Activated naive CD8-positive, alpha-beta T cell treated with anti-CD3 and anti-CD28 coated beads, Interleukin-2, amount 10 ng/mL, durations not matched to agents 7 days and 5 days (primary cell): ENCODE measurements around the gene MMRN2. TPM values are rescaled to one million over a fixed set of nuclear protein-coding genes. Genes with fewer than 3 reads are reported as not detected.
"Not testable (repeated sequence)": the region's sequence is repeated elsewhere in the genome, so short reads cannot be mapped to it uniquely, and the experiment has no call there.

ENCODE experiments used
- ATAC-seq: fragments of 150-1000 bp; cut with Tn5 transposase; one replicate; pipeline ENCODE4 v1.10.0; 2021; ENCODE audit warnings: low read depth, moderate library complexity
- POLR2A ChIA-PET: fragments of 350-600 bp; sonication (Branson Sonifier 250); formaldehyde crosslinking; loops from one replicate; lab custom pipeline; 2021; ENCODE audit warnings: antibody characterized with exemption; lab: Charles Lee
- DNase-seq: peaks from one replicate; pipeline ENCODE4 v3.0.0; 2021
- H3K27ac Mint-ChIP-seq: one replicate; pipeline ENCODE4 v1.8.0; 2022; ENCODE audit warnings: mild to moderate bottlenecking, mixed read lengths
- H3K27me3 Mint-ChIP-seq: one replicate; pipeline ENCODE4 v1.8.0; 2022; ENCODE audit warnings: mild to moderate bottlenecking, moderate library complexity, mixed read lengths
- H3K36me3 Mint-ChIP-seq: one replicate; pipeline ENCODE4 v1.8.0; 2021; ENCODE audit warnings: mild to moderate bottlenecking, mixed read lengths
- H3K4me1 Mint-ChIP-seq: one replicate; pipeline ENCODE4 v1.8.0; 2021; ENCODE audit warnings: mixed read lengths
- H3K4me3 Mint-ChIP-seq: one replicate; pipeline ENCODE4 v1.8.0; 2022; ENCODE audit warnings: mild to moderate bottlenecking, moderate library complexity, mixed read lengths
- H3K9me3 Mint-ChIP-seq: one replicate; pipeline ENCODE4 v1.8.0; 2021; ENCODE audit warnings: mixed read lengths
- total RNA-seq, 2 experiments: library from RNA; stranded (reverse); gene quantifications; one replicate each; pipeline ENCODE4 v1.2.3, GENCODE V29; 2021

Gene MMRN2
- total RNA-seq, 2 experiments from 2014 or later = not detected

- no peak for DNase-seq
Observed at GRCh38 chr10:86936661-86937501, 20.5 kb downstream of the MMRN2 start.

GRCh38 chr10:86934162-86934711 is 23.2 kb downstream of the MMRN2 start:
- H3K27ac Mint-ChIP-seq, POLR2A ChIA-PET, ATAC-seq, H3K36me3 Mint-ChIP-seq, H3K4me1 Mint-ChIP-seq, DNase-seq, H3K4me3 Mint-ChIP-seq, H3K27me3 Mint-ChIP-seq, H3K9me3 Mint-ChIP-seq: not testable (repeated sequence)

More at GRCh38 chr10:86936661-86937501, 20.5 kb downstream of the MMRN2 start:
- POLR2A ChIA-PET = no interaction called here
- no peak for ATAC-seq
- Mint-ChIP-seq H3K9me3 (no peaks in the 10 kb centered on the region), H3K36me3 (no peaks in the 10 kb centered on the region), H3K4me3 (no peak overlapping the region), H3K27me3 (peaks cover 3% of the 10 kb centered on the region), H3K4me1 (peaks cover 6% of the 10 kb centered on the region), H3K27ac (no peak overlapping the region)

GRCh38 chr10:86932674-86933073 is 24.7 kb downstream of the MMRN2 start:
- Mint-ChIP-seq H3K9me3 (no peaks in the 10 kb centered on the region), H3K36me3 (no peaks in the 10 kb centered on the region), H3K4me3 (no peak overlapping the region), H3K4me1 (peaks cover 6% of the 10 kb centered on the region), H3K27me3 (peaks cover 2% of the 10 kb centered on the region), H3K27ac (peak overlapping the region; percentile 15)
- DNase-seq (no peak), ATAC-seq (no peak)
- POLR2A ChIA-PET = no interaction called here

- Mint-ChIP-seq H3K9me3 (no peaks in the 10 kb centered on the region), H3K27ac (no peak overlapping the region)
- no peak for ATAC-seq
Observed at GRCh38 chr10:86931872-86932271, 25.5 kb downstream of the MMRN2 start.

GRCh38 chr10:86929468-86930380 is 27.7 kb downstream of the MMRN2 start:
- Mint-ChIP-seq H3K9me3 (no peaks in the 10 kb centered on the region), H3K4me3 (no peak overlapping the region), H3K36me3 (no peaks in the 10 kb centered on the region), H3K4me1 (peaks cover 6% of the 10 kb centered on the region), H3K27me3 (no peaks in the 10 kb centered on the region), H3K27ac (no peak overlapping the region)
- POLR2A ChIA-PET = no interaction called here
- ATAC-seq (no peak), DNase-seq (no peak)

More at GRCh38 chr10:86931872-86932271, 25.5 kb downstream of the MMRN2 start:
- Mint-ChIP-seq H3K4me1 (peaks cover 6% of the 10 kb centered on the region), H3K4me3 (no peak overlapping the region), H3K36me3 (no peaks in the 10 kb centered on the region), H3K27me3 (no peaks in the 10 kb centered on the region)
- no peak for DNase-seq
- POLR2A ChIA-PET = no interaction called here

GRCh38 chr10:86922553-86922961 is 34.9 kb downstream of the MMRN2 start:
- no peak for DNase-seq
- POLR2A ChIA-PET = no interaction called here
- H3K4me3 Mint-ChIP-seq = no peak overlapping the region
- no peaks in the 10 kb centered on the region for H3K4me1 Mint-ChIP-seq
- no peak overlapping the region for H3K27ac Mint-ChIP-seq
- peaks cover 14% of the 10 kb centered on the region for H3K36me3 Mint-ChIP-seq
- H3K27me3 Mint-ChIP-seq = no peaks in the 10 kb centered on the region
- no peaks in the 10 kb centered on the region for H3K9me3 Mint-ChIP-seq
- ATAC-seq = no peak

GRCh38 chr10:86918022-86918471 is 39.4 kb downstream of the MMRN2 start:
- POLR2A ChIA-PET = no interaction called here
- ATAC-seq (no peak), DNase-seq (no peak)
- H3K27ac Mint-ChIP-seq = no peak overlapping the region
- no peaks in the 10 kb centered on the region for H3K9me3 Mint-ChIP-seq
- no peak overlapping the region for H3K4me3 Mint-ChIP-seq
- peaks cover 16% of the 10 kb centered on the region for H3K36me3 Mint-ChIP-seq
- no peaks in the 10 kb centered on the region for H3K4me1 Mint-ChIP-seq
- H3K27me3 Mint-ChIP-seq = no peaks in the 10 kb centered on the region

- ATAC-seq (no peak), DNase-seq (no peak)
- H3K36me3 Mint-ChIP-seq = peaks cover 12% of the 10 kb centered on the region
- H3K9me3 Mint-ChIP-seq = no peaks in the 10 kb centered on the region
- POLR2A ChIA-PET = no interaction called here
- no peaks in the 10 kb centered on the region for H3K4me1 Mint-ChIP-seq
- no peak overlapping the region for H3K27ac Mint-ChIP-seq
- H3K27me3 Mint-ChIP-seq = no peaks in the 10 kb centered on the region
- H3K4me3 Mint-ChIP-seq = no peak overlapping the region
Observed at GRCh38 chr10:86914734-86915133, 42.7 kb downstream of the MMRN2 start.

- Mint-ChIP-seq H3K9me3 (peaks cover 4% of the 10 kb centered on the region), H3K27me3 (peaks cover 4% of the 10 kb centered on the region)
Observed at GRCh38 chr10:86905429-86905828, 52.0 kb downstream of the MMRN2 start.

GRCh38 chr10:86904600-86904999 is 52.8 kb downstream of the MMRN2 start:
- POLR2A ChIA-PET = no interaction called here
- H3K27me3 Mint-ChIP-seq = peaks cover 4% of the 10 kb centered on the region
- H3K27ac Mint-ChIP-seq = no peak overlapping the region
- peaks cover 10% of the 10 kb centered on the region for H3K36me3 Mint-ChIP-seq
- H3K4me1 Mint-ChIP-seq = peaks cover 2% of the 10 kb centered on the region
- H3K4me3 Mint-ChIP-seq = no peak overlapping the region
- ATAC-seq (no peak), DNase-seq (no peak)
- peaks cover 4% of the 10 kb centered on the region for H3K9me3 Mint-ChIP-seq

More at GRCh38 chr10:86905429-86905828, 52.0 kb downstream of the MMRN2 start:
- Mint-ChIP-seq H3K27ac (no peak overlapping the region), H3K4me1 (no peaks in the 10 kb centered on the region), H3K36me3 (peaks cover 10% of the 10 kb centered on the region), H3K4me3 (no peak overlapping the region)
- ATAC-seq (no peak), DNase-seq (no peak)
- POLR2A ChIA-PET = no interaction called here

- ATAC-seq = no peak
- Mint-ChIP-seq H3K4me1 (peaks cover 2% of the 10 kb centered on the region), H3K27ac (no peak overlapping the region), H3K9me3 (no peaks in the 10 kb centered on the region), H3K27me3 (peaks cover 1% of the 10 kb centered on the region), H3K36me3 (peaks cover 2% of the 10 kb centered on the region), H3K4me3 (no peak overlapping the region)
- POLR2A ChIA-PET = no interaction called here
- no peak for DNase-seq
Observed at GRCh38 chr10:86900955-86901354, 56.5 kb downstream of the MMRN2 start.

GRCh38 chr10:86899670-86900276 is 57.6 kb downstream of the MMRN2 start:
- POLR2A ChIA-PET = no interaction called here

GRCh38 chr10:86899132-86899531 is 58.3 kb downstream of the MMRN2 start:
- no peaks in the 10 kb centered on the region for H3K9me3 Mint-ChIP-seq
- peaks cover 2% of the 10 kb centered on the region for H3K36me3 Mint-ChIP-seq
- ATAC-seq (no peak), DNase-seq (no peak)
- H3K4me1 Mint-ChIP-seq = peaks cover 2% of the 10 kb centered on the region
- no peak overlapping the region for H3K4me3 Mint-ChIP-seq
- H3K27me3 Mint-ChIP-seq = no peaks in the 10 kb centered on the region
- POLR2A ChIA-PET = no interaction called here
- no peak overlapping the region for H3K27ac Mint-ChIP-seq

More at GRCh38 chr10:86899670-86900276, 57.6 kb downstream of the MMRN2 start:
- DNase-seq (no peak), ATAC-seq (no peak)
- Mint-ChIP-seq H3K4me3 (no peak overlapping the region), H3K27ac (no peak overlapping the region), H3K27me3 (no peaks in the 10 kb centered on the region), H3K9me3 (no peaks in the 10 kb centered on the region), H3K4me1 (peaks cover 2% of the 10 kb centered on the region), H3K36me3 (peaks cover 2% of the 10 kb centered on the region)
